UCSD-AML1 (cell line): Measurements from ENCODE around the gene ALAD.
"Not testable (repeated sequence)": the region's sequence is repeated elsewhere in the genome, so short reads cannot be mapped to it uniquely, and the experiment has no call there.

Experiments used
- DNase-seq: peaks from one replicate; lab custom pipeline; 2025; ENCODE audit not compliant: unreplicated experiment; lab: John Stamatoyannopoulos, UW

Gene ALAD

GRCh38 chr9:113375057-113376023 lies 25.7 kb downstream of the ALAD start:
- no peak for DNase-seq

- DNase-seq = no peak
Observed at GRCh38 chr9:113373676-113374392, 27.2 kb downstream of the ALAD start.

- no peak for DNase-seq
Observed at GRCh38 chr9:113373256-113373655, 27.8 kb downstream of the ALAD start.

DNA sequence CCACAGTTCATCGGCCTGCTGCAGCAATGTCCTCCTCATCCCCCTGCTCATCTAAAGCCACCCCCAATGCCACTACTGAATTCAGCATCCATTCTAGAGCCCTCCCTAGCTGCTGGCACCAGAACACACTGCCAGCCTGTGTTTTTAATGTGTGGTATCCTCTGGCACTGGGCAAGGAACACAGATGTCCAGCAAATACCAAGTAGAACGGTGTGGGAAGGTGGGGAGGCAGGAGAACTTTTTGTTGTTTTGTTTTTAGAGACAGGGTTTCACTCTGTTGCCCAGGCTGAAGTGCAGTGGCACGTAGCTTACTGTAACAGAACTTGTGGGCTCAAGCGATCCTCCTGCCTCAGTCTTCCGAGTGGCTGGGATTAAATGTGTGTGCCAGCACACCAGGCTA lies 29.0 kb downstream of the ALAD start:
- no peak for DNase-seq

DNA sequence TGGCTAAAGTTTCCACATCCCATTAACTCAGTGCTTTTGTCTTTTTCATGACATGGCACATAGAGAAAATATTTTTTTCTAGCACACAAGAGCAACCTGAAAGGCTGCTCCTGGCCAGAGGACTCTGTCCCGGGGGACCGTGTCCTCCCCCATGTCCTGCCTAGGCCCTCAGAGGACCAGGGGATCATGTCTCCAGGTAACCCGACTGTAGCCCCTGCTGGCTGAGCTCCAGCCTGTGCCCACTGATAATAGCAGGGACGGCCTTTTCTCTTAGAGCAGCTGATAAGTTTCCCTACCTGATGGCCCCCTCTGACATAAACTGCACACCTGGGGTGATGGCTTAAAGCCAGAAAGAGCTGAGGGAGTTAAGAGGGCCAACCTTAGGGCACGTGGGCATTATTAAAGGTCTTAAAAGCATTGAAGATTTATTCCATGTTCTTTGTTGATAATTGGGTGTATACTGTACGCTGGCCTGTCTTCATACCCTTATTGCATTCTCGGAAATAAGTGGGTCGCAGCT lies 30.2 kb downstream of the ALAD start:
- DNase-seq = no peak

GRCh38 chr9:113369855-113370140 lies 31.3 kb downstream of the ALAD start:
- DNase-seq = no peak

- no peak for DNase-seq
Observed at GRCh38 chr9:113368982-113369854, 31.9 kb downstream of the ALAD start.

DNA sequence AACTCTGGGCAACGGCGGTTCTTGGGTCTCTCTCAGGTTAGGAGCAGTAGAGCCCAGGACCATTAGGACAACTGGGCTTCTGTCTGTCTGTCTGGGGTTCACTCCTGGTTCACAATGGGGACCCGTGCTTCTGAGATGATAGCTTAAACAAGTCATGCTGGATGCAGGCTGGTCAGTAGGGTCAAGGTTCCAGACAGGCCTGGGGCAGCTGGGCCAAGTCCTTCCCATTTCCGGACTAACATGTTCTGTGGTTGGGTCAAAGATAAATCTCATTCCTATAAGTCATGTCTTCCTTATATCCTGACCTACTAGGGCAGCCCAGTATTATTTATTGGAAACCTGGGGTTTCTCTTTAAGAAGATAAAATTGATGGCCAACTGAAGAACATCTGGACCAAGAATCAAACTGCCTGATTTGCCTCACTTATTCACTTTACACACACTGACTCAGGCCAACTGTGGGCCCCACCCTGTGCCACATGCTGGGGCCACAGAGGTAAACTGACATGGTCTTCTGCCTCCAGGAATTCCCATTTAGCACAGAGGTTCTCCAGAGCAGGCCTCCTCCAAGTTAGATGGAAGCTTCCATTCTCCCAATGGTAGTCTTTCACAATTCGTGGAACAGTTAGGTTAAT lies 32.6 kb downstream of the ALAD start:
- no peak for DNase-seq

DNA sequence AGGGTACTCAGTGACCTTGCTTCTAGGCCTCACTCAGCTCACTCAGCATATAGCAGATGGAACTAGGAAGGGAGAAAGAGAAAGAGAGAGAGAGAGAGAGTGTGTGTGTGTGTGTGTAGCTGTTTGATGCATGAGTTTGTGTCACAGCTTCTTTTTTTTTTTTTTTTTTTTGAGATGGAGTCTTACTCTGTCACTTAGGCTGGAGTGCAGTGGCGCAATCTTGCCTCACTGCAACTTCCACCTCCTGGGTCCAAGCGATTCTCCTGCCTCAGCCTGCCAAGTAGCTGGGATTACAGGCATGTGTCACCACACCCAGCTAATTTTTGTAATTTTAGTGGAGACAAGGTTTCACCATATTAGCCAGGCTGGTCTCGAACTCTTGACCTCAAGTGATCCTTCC lies 35.4 kb downstream of the ALAD start:
- DNase-seq = not testable (repeated sequence)

- DNase-seq = no peak
Observed at GRCh38 chr9:113364951-113365350, 36.1 kb downstream of the ALAD start.

DNA sequence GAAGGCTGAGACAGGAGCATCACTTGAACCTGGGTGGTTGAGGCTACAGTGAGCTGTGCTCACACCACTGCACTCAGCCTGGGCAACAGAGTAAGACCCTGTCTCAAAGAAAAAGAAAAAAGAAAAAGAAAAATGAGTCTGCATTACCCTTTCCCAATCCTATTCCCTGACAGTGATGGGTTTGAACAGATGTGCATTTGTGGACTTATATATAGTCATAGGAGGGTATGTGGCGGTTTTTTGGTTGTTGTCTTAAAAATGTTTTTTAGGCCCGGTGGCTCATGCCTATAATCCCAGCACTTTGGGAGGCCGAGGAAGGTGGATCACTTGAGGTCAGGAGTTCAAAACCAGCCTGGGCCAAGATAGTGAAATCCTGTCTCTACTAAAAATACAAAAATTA lies 37.7 kb downstream of the ALAD start:
- DNase-seq = no peak

- DNase-seq = no peak
Observed at GRCh38 chr9:113361304-113362018, 39.6 kb downstream of the ALAD start.

DNA sequence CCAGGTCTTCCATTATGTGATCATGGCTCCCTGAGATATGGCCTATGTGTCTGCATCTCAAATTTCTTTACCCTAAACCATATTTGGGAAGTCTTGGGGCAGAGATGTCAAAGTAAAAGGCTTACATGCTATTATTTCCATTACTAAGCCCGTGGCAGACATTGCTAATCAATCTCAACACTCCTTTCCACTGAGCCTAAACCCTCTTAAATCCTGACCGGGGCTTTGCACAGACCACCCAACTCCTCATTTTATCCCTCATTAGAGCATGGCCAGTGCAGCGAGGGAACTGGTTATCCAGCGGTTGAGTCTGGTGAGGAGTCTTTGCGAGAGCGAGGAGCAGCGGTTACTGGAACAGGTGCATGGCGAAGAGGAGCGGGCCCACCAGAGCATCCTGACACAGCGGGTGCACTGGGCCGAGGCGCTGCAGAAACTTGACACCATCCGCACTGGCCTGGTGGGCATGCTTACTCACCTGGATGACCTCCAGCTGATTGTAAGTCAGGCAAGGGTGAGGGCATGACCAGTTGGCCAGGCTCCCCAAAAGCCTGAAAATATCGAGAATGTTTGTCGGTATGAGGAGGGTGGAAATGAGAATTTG lies 40.7 kb downstream of the ALAD start:
- no peak for DNase-seq

- DNase-seq = no peak
Observed at GRCh38 chr9:113359385-113359784, 41.7 kb downstream of the ALAD start.

DNA sequence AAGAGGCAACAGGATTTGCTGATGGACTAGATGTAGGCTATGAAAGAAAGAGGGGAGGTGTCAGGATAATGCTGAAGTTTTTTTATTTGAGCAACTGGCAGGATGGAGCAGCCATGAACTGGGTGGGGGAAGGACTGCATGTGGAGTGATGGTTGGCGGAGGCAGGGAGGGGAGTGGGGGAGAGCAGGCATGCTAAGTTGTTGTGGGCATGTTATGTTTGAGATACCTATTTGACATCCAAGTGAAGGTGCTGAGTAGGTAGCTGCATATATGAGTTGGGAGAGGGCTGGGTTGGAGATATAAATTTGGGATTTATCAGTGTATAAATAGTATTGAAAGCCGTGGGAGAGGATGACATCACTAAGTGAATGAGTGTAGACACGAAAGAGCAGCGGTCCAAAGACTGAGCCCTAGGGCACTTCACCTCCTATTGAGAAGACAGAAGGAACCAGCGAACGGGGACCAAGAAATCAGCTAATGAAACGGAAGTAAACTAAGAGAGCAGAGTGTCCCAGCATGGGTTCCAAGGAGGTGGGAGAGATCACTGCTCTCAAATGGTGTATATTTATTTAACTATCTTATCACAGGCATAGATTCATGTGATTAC lies 44.3 kb downstream of the ALAD start:
- no peak for DNase-seq

- DNase-seq = no peak
Observed at GRCh38 chr9:113355040-113355596, 46.0 kb downstream of the ALAD start.

GRCh38 chr9:113352411-113352810 lies 48.7 kb downstream of the ALAD start:
- DNase-seq = no peak

DNA sequence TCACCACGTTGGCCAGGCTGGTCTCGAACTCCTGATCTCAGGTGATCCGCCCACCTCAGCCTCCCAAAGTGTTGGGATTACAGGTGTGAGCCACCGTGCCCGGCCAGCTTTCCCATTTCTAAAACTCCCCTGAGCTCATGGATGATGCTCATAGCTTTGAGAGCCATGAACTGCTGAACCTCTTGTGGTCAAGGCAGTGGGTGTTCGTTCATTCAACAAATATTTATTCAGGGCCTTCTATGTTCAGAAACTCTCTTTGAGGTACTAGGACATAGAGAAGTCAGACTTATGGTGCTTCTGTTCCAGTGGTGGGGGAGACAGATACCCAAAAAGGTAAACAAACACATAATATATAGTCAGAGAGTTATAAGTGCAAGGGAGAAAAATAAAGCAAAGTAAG lies 49.1 kb downstream of the ALAD start:
- DNase-seq = no peak

- DNase-seq = peak; percentile 62
Observed at GRCh38 chr9:113350937-113351336, 50.1 kb downstream of the ALAD start.
